Measurements from ENCODE around the gene FBLN2. TPM values are rescaled to one million over a fixed set of nuclear protein-coding genes. Genes with fewer than 3 reads are reported as not detected.

FBLN2 gene
- total and polyA plus RNA-seq, 2 of the 13 experiments (the other 11 are each of a cell fraction or from before 2014, with no cell fraction given), result not detected

DNA sequence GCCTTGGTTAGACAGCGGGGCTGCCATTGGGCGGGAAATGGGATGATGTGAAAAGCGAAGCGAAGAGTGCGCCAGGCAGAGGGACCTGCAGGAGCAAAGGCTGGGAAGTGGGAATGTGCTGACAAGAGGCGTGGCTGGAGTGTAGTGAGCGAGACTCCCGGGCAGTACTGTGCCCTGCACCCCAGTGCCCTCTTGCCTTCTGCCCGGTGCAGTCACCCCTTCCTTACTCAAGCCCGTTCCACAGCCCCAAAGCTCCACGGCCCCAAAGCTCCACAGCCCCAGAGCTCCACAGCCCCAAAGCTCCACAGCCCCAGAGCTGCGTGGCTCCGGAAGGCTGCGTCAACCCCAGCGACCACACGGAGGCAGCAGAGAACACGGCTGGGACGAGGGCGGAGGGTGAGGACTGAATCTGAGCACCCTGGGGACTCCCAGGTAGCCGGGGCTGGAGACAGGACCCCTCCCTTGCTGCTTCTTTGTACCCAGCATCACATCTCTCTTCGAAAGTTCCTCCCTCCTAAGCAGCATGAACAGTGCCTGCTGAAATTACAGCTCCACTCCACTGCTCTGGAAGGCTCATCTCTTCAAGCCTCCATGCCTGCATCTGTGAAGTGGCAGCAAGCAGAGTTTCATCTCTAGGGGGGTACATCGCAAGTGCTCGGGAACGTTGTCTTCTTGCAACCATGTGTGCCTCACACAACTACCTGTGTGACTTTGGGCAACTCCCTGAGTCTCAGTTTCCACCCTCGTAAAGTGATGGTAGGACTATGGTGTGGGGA is 108.9 kb downstream of the FBLN2 start (continued):
- TF ChIP-seq, protein P1, sequence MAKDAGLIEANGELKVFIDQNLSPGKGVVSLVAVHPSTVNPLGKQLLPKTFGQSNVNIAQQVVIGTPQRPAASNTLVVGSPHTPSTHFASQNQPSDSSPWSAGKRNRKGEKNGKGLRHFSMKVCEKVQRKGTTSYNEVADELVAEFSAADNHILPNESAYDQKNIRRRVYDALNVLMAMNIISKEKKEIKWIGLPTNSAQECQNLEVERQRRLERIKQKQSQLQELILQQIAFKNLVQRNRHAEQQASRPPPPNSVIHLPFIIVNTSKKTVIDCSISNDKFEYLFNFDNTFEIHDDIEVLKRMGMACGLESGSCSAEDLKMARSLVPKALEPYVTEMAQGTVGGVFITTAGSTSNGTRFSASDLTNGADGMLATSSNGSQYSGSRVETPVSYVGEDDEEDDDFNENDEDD (CRISPR knock-in tag; IDR thresholded peaks at IDR 0.05; ENCODE audit: borderline replicate concordance), result no peak
- TF ChIP-seq ZNF891 (CRISPR knock-in tag; IDR thresholded peaks at IDR 0.05), result no peak
- no peak for TF ChIP-seq CEBPG (CRISPR knock-in tag; IDR thresholded peaks at IDR 0.05)
- TF ChIP-seq KDM5B (CRISPR knock-in tag; IDR thresholded peaks at IDR 0.05; ENCODE audit: borderline replicate concordance), result peak; percentile 47; the same call in 1 of the 2 replicates
- TF ChIP-seq, protein P2, sequence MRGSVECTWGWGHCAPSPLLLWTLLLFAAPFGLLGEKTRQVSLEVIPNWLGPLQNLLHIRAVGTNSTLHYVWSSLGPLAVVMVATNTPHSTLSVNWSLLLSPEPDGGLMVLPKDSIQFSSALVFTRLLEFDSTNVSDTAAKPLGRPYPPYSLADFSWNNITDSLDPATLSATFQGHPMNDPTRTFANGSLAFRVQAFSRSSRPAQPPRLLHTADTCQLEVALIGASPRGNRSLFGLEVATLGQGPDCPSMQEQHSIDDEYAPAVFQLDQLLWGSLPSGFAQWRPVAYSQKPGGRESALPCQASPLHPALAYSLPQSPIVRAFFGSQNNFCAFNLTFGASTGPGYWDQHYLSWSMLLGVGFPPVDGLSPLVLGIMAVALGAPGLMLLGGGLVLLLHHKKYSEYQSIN (CRISPR knock-in tag; IDR thresholded peaks at IDR 0.05; ENCODE audit: borderline replicate concordance), result no peak
- no peak for TF ChIP-seq RORA (CRISPR knock-in tag; IDR thresholded peaks at IDR 0.05)
- TF ChIP-seq, protein P3, sequence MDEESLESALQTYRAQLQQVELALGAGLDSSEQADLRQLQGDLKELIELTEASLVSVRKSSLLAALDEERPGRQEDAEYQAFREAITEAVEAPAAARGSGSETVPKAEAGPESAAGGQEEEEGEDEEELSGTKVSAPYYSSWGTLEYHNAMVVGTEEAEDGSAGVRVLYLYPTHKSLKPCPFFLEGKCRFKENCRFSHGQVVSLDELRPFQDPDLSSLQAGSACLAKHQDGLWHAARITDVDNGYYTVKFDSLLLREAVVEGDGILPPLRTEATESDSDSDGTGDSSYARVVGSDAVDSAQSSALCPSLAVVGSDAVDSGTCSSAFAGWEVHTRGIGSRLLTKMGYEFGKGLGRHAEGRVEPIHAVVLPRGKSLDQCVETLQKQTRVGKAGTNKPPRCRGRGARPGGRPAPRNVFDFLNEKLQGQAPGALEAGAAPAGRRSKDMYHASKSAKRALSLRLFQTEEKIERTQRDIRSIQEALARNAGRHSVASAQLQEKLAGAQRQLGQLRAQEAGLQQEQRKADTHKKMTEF (CRISPR knock-in tag; IDR thresholded peaks at IDR 0.05), result no peak
- TF ChIP-seq ZNF124 (CRISPR knock-in tag; IDR thresholded peaks at IDR 0.05), result no peak
- TF ChIP-seq, protein P4, sequence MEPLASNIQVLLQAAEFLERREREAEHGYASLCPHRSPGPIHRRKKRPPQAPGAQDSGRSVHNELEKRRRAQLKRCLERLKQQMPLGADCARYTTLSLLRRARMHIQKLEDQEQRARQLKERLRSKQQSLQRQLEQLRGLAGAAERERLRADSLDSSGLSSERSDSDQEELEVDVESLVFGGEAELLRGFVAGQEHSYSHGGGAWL (CRISPR knock-in tag; IDR thresholded peaks at IDR 0.05), result no peak
- TF ChIP-seq, protein P5, sequence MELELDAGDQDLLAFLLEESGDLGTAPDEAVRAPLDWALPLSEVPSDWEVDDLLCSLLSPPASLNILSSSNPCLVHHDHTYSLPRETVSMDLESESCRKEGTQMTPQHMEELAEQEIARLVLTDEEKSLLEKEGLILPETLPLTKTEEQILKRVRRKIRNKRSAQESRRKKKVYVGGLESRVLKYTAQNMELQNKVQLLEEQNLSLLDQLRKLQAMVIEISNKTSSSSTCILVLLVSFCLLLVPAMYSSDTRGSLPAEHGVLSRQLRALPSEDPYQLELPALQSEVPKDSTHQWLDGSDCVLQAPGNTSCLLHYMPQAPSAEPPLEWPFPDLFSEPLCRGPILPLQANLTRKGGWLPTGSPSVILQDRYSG (CRISPR knock-in tag; IDR thresholded peaks at IDR 0.05), result no peak
- no peak for TF ChIP-seq ZNF468 (CRISPR knock-in tag; IDR thresholded peaks at IDR 0.05)
- no peak for TF ChIP-seq NFYB (CRISPR knock-in tag; IDR thresholded peaks at IDR 0.05)
- TF ChIP-seq HNRNPUL1 (IDR thresholded peaks at IDR 0.05; ENCODE audit: low read depth, low read length), result no peak
- TF ChIP-seq ZNF350 (CRISPR knock-in tag; IDR thresholded peaks at IDR 0.05; ENCODE audit: borderline replicate concordance, low read depth), result peak; percentile 20; the same call in 1 of the 2 replicates
- TF ChIP-seq ZNF24 (IDR thresholded peaks at IDR 0.05), result no peak
- TF ChIP-seq, protein P6, sequence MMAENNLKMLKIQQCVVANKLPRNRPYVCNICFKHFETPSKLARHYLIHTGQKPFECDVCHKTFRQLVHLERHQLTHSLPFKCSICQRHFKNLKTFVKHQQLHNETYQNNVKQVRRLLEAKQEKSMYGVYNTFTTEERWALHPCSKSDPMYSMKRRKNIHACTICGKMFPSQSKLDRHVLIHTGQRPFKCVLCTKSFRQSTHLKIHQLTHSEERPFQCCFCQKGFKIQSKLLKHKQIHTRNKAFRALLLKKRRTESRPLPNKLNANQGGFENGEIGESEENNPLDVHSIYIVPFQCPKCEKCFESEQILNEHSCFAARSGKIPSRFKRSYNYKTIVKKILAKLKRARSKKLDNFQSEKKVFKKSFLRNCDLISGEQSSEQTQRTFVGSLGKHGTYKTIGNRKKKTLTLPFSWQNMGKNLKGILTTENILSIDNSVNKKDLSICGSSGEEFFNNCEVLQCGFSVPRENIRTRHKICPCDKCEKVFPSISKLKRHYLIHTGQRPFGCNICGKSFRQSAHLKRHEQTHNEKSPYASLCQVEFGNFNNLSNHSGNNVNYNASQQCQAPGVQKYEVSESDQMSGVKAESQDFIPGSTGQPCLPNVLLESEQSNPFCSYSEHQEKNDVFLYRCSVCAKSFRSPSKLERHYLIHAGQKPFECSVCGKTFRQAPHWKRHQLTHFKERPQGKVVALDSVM (CRISPR knock-in tag; IDR thresholded peaks at IDR 0.05), result no peak
- TF ChIP-seq SIN3B (IDR thresholded peaks at IDR 0.05; ENCODE audit: low read length), result no peak
- peak; percentile 47 for TF ChIP-seq RAD21 (CRISPR knock-in tag; IDR thresholded peaks at IDR 0.05)
- TF ChIP-seq ISL2 (CRISPR knock-in tag; IDR thresholded peaks at IDR 0.05), result no peak
- no peak for TF ChIP-seq ATF7-NPFF (CRISPR knock-in tag; IDR thresholded peaks at IDR 0.05; ENCODE audit: low read depth)
- no peak for TF ChIP-seq ZNF430 (CRISPR knock-in tag; IDR thresholded peaks at IDR 0.05)

Data from HepG2 (cell line).